ENCODE data around the gene EXOC6B.

EXOC6B gene

GRCh38 chr2:72731116-72731515 lies 94.7 kb downstream of the EXOC6B start:
- DNase-seq = no peak

- no peak for DNase-seq
Observed at GRCh38 chr2:72727356-72727755, 98.5 kb downstream of the EXOC6B start.

- no peak for DNase-seq
Observed at GRCh38 chr2:72723769-72724370, 102.0 kb downstream of the EXOC6B start.

GRCh38 chr2:72722492-72723070 lies 103.3 kb downstream of the EXOC6B start:
- DNase-seq = no peak

GRCh38 chr2:72719416-72719815 lies 106.4 kb downstream of the EXOC6B start:
- no peak for DNase-seq

- no peak for DNase-seq
Observed at GRCh38 chr2:72718876-72719275, 107.0 kb downstream of the EXOC6B start.

GRCh38 chr2:72716601-72717000 lies 109.2 kb downstream of the EXOC6B start:
- no peak for DNase-seq

GRCh38 chr2:72713857-72714256 lies 112.0 kb downstream of the EXOC6B start:
- DNase-seq = no peak

GRCh38 chr2:72712977-72713376 lies 112.9 kb downstream of the EXOC6B start:
- no peak for DNase-seq

GRCh38 chr2:72712304-72712703 lies 113.5 kb downstream of the EXOC6B start:
- no peak for DNase-seq

- no peak for DNase-seq
Observed at GRCh38 chr2:72710418-72711152, 115.2 kb downstream of the EXOC6B start.

- no peak for DNase-seq
Observed at GRCh38 chr2:72708236-72708635, 117.6 kb downstream of the EXOC6B start.

GRCh38 chr2:72698300-72698699 lies 127.5 kb downstream of the EXOC6B start:
- DNase-seq = no peak

- no peak for DNase-seq
Observed at GRCh38 chr2:72696559-72696958, 129.3 kb downstream of the EXOC6B start.

- no peak for DNase-seq
Observed at GRCh38 chr2:72695676-72696075, 130.2 kb downstream of the EXOC6B start.

- DNase-seq = no peak
Observed at GRCh38 chr2:72694715-72695496, 130.9 kb downstream of the EXOC6B start.

GRCh38 chr2:72689579-72690195 lies 136.1 kb downstream of the EXOC6B start:
- DNase-seq = no peak

- DNase-seq = no peak
Observed at GRCh38 chr2:72685638-72686213, 140.1 kb downstream of the EXOC6B start.

- no peak for DNase-seq
Observed at GRCh38 chr2:72682061-72682460, 143.8 kb downstream of the EXOC6B start.

- no peak for DNase-seq
Observed at GRCh38 chr2:72681016-72681995, 144.5 kb downstream of the EXOC6B start.

- no peak for DNase-seq
Observed at GRCh38 chr2:72678024-72678423, 147.8 kb downstream of the EXOC6B start.
